Measurements from ENCODE around the gene TMEM163. TPM values are rescaled to one million over a fixed set of nuclear protein-coding genes. Genes with fewer than 3 reads are reported as not detected.

Gene TMEM163
- total RNA-seq, 6 experiments from 2014 or later = not detected

GRCh38 chr2:134440336-134440909 lies 278.4 kb downstream of the TMEM163 start:
- Mint-ChIP-seq H3K27ac (no peak overlapping the region; the same call in 1 of the 2 replicates), H3K9me3 (no peaks in the 10 kb centered on the region), H3K4me1 (ENCODE audit: low read depth) (peaks cover 21% of the 10 kb centered on the region), H3K36me3 (ENCODE audit: low read depth) (peaks cover 23% of the 10 kb centered on the region), H3K27me3 (ENCODE audit: insufficient read depth) (peaks cover 2% of the 10 kb centered on the region), H3K4me3 (no peak overlapping the region)
- no peak for DNase-seq
- no peak for TF ChIP-seq CTCF (IDR thresholded peaks at IDR 0.05)

DNA sequence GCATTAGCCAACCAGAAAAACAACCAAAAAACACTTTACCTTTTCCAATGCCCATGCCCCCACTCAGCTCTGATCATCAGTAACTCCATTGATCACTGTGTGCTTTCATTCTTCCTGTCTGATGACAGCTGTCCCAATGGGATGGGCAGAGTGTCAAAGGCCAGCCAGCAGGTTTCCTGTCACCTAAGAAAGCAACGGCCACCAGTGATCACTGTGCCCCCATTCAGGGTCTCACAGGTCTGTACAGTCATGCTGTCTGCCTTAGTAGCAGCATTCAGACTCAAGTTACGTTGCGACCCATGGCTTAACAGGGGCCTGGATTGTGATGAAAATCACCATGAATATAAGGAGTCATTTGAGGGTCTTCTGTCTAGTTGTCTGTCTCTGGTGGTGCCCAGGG lies 280.4 kb downstream of the TMEM163 start:
- no peak for TF ChIP-seq CTCF (IDR thresholded peaks at IDR 0.05)
- no peak overlapping the region for H3K27ac Mint-ChIP-seq

GRCh38 chr2:134436706-134437105 lies 282.1 kb downstream of the TMEM163 start:
- Mint-ChIP-seq H3K27ac (no peak overlapping the region), H3K4me1 (ENCODE audit: low read depth) (peaks cover 24% of the 10 kb centered on the region), H3K9me3 (no peaks in the 10 kb centered on the region), H3K4me3 (no peak overlapping the region), H3K36me3 (ENCODE audit: low read depth) (peaks cover 48% of the 10 kb centered on the region), H3K27me3 (ENCODE audit: insufficient read depth) (no peaks in the 10 kb centered on the region)
- DNase-seq = no peak
- no peak for TF ChIP-seq CTCF (IDR thresholded peaks at IDR 0.05)

More for the DNA sequence above, 280.4 kb downstream of the TMEM163 start:
- Mint-ChIP-seq H3K9me3 (no peaks in the 10 kb centered on the region), H3K4me3 (no peak overlapping the region), H3K36me3 (ENCODE audit: low read depth) (peaks cover 40% of the 10 kb centered on the region), H3K4me1 (ENCODE audit: low read depth) (0 out of 2 replicates have a peak, but pooled peaks cover 11% of the 10 kb centered on the region), H3K27me3 (ENCODE audit: insufficient read depth) (no peaks in the 10 kb centered on the region)
- DNase-seq = no peak

DNA sequence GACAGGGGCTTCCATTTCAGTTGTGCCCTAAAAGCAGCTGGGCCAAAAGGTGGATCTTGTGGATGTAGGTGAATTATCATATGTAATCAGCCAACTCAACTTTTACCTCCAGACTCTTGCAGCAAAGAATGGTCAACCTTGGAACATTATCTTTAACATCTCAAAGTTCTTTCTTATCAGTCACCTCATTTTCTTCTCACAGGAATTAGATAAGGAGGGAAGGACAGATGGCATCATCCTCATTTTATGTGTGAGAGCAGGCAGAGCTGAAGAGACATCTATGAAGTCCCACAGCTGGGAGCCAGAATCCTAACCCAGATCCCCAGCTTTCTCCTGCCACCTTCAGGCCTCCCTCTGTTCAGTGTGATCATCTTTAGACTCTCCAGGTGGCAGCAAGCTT lies 282.9 kb downstream of the TMEM163 start:
- peaks cover 32% of the 10 kb centered on the region for H3K4me1 Mint-ChIP-seq (ENCODE audit: low read depth)
- H3K36me3 Mint-ChIP-seq (ENCODE audit: low read depth) = peaks cover 49% of the 10 kb centered on the region
- H3K27ac Mint-ChIP-seq = no peak overlapping the region
- H3K9me3 Mint-ChIP-seq = no peaks in the 10 kb centered on the region
- no peak for DNase-seq
- H3K4me3 Mint-ChIP-seq = no peak overlapping the region
- no peaks in the 10 kb centered on the region for H3K27me3 Mint-ChIP-seq (ENCODE audit: insufficient read depth)
- TF ChIP-seq CTCF (IDR thresholded peaks at IDR 0.05) = no peak

DNA sequence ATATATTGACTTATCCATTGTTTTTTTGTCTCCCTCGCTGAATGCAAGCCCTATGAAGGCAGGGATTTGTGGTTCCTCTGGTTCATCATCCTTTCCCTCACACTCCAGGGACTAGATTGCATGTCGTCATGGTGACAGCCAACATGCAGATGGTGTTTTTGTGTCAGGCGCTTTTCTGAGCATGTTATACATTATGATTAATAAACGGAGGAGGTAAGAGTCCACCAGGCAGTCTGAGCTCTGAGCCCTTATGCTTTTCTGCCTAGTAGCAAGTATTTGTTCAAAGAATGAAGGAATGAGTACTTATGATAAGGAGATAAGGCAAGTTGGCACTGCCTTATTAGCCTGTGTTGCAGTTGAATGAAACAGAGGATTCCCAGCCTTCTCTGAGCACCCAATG lies 283.3 kb downstream of the TMEM163 start:
- no peaks in the 10 kb centered on the region for H3K9me3 Mint-ChIP-seq

More for the DNA sequence above, 283.3 kb downstream of the TMEM163 start:
- TF ChIP-seq CTCF (IDR thresholded peaks at IDR 0.05) = no peak
- H3K4me1 Mint-ChIP-seq (ENCODE audit: low read depth) = peaks cover 35% of the 10 kb centered on the region
- H3K27me3 Mint-ChIP-seq (ENCODE audit: insufficient read depth) = no peaks in the 10 kb centered on the region; the same call in 1 of the 2 replicates
- peaks cover 52% of the 10 kb centered on the region for H3K36me3 Mint-ChIP-seq (ENCODE audit: low read depth)
- no peak overlapping the region for H3K4me3 Mint-ChIP-seq
- H3K27ac Mint-ChIP-seq = no peak overlapping the region
- no peak for DNase-seq

Data from HFFc6 (cell line).